GM18511 (cell line): Measurements from ENCODE around the gene EPHA2.

Source experiments
- ATAC-seq: cut with Tn5 transposase; IDR thresholded peaks from one replicate; pipeline ENCODE4 v1.9.1; 2021; ENCODE audit warnings: mild to moderate bottlenecking, moderate library complexity; ENCODE audit not compliant: unreplicated experiment

Gene EPHA2

GRCh38 chr1:16076031-16076864 is 79.6 kb downstream of the EPHA2 start:
- no peak for ATAC-seq

- ATAC-seq, result no peak
These were observed 80.4 kb downstream of the EPHA2 start for GRCh38 chr1:16075337-16076030.
